ENCODE results near the gene MSI2. TPM values are rescaled to one million over a fixed set of nuclear protein-coding genes. Genes with fewer than 3 reads are reported as not detected.

Gene MSI2
- total and polyA plus RNA-seq, 7 experiments from 2014 or later, result 3.3 to 169 (median 125) TPM

- no peaks in the 10 kb centered on the region for H3K4me1 ChIP-seq (ENCODE audit: control insufficient read depth in 2 of 2, insufficient read depth in 2 of 2, low read length in 2 of 2)
These were observed 372.1 kb downstream of the MSI2 start for GRCh38 chr17:57628421-57628820.

GRCh38 chr17:57629470-57629869 is 373.1 kb downstream of the MSI2 start:
- intact Hi-C loops (cut with micrococcal nuclease), result no loop called here
- ChIA-PET POLR2A (no interaction called here), CTCF (no interaction called here)
- DNase-seq, result no peak
- Mint-ChIP-seq H3K4me1 (peaks cover 0 to 9% (median 2%) of the 10 kb centered on the region in 7 donors), H3K36me3 (peaks cover 27 to 65% (median 44%) of the 10 kb centered on the region in 5 donors), H3K27ac (peak overlapping the region in 2 of 9 donors; percentile 29 to 38), H3K4me3 (peak overlapping the region in 1 of 10 donors; percentile 10), H3K9me3 (peaks cover 0 to 2% (median 0%) of the 10 kb centered on the region in 11 donors), H3K27me3 (no peaks in the 10 kb centered on the region)
- ATAC-seq, result peak; percentile 78
- Histone ChIP-seq H3K9me3 (ENCODE audit: control insufficient read depth in 2 of 3, low read length in 3 of 3) (no peaks in the 10 kb centered on the region), H3K27ac (ENCODE audit: low read depth, low read length) (no peak overlapping the region), H3K4me1 (ENCODE audit: control insufficient read depth in 2 of 2, insufficient read depth in 2 of 2, low read length in 2 of 2) (no peaks in the 10 kb centered on the region), H3K27me3 (ENCODE audit: control insufficient read depth in 2 of 2, insufficient read depth in 2 of 2, low read length in 2 of 2) (no peaks in the 10 kb centered on the region), H3K4me3 (ENCODE audit: low read length) (no peak overlapping the region), H3K36me3 (ENCODE audit: control insufficient read depth in 2 of 3, insufficient read depth in 3 of 3, low read length in 3 of 3) (peaks cover 0 to 72% (median 5%) of the 10 kb centered on the region in 3 experiments)

More at GRCh38 chr17:57628421-57628820, 372.1 kb downstream of the MSI2 start:
- intact Hi-C loops (cut with micrococcal nuclease), result no loop called here
- no peak for DNase-seq
- Mint-ChIP-seq H3K27ac (no peak overlapping the region), H3K4me3 (no peak overlapping the region), H3K36me3 (peaks cover 18 to 59% (median 38%) of the 10 kb centered on the region in 5 donors), H3K27me3 (no peaks in the 10 kb centered on the region), H3K4me1 (peaks cover 0 to 11% (median 4%) of the 10 kb centered on the region in 7 donors), H3K9me3 (peaks cover 0 to 2% (median 0%) of the 10 kb centered on the region in 11 donors)
- Histone ChIP-seq H3K4me3 (ENCODE audit: low read length) (no peak overlapping the region), H3K36me3 (ENCODE audit: control insufficient read depth in 2 of 3, insufficient read depth in 3 of 3, low read length in 3 of 3) (peaks cover 0 to 67% (median 0%) of the 10 kb centered on the region in 3 experiments), H3K27ac (ENCODE audit: low read depth, low read length) (no peak overlapping the region), H3K27me3 (ENCODE audit: control insufficient read depth in 2 of 2, insufficient read depth in 2 of 2, low read length in 2 of 2) (no peaks in the 10 kb centered on the region), H3K9me3 (ENCODE audit: control insufficient read depth in 2 of 3, low read length in 3 of 3) (no peaks in the 10 kb centered on the region)
- ChIA-PET POLR2A (no interaction called here), CTCF (no interaction called here)
- no peak for ATAC-seq

DNA sequence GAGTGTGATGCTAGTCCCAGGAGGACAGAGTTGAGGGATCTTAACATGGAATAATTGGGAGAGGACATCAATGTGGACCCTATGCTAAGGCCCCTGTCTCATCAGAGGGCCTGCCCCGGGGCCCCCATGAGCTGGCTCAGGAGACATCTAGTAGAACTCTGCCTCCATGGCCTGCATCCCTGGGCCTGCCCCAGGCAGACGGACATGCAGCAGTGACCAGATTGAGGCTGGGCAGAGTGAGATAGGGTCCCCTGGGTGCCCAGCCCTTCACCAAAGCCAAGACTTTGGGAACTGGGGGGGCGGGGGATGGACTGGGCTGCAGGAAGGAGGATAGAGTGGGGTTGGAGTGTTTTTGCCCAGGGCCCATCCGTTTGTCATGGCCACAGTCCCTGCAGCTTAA is 373.6 kb downstream of the MSI2 start:
- Histone ChIP-seq H3K4me3 (ENCODE audit: low read length) (no peak overlapping the region), H3K9me3 (ENCODE audit: control insufficient read depth in 2 of 3, low read length in 3 of 3) (no peaks in the 10 kb centered on the region), H3K27ac (ENCODE audit: low read depth, low read length) (no peak overlapping the region), H3K4me1 (ENCODE audit: control insufficient read depth in 2 of 2, insufficient read depth in 2 of 2, low read length in 2 of 2) (no peaks in the 10 kb centered on the region), H3K27me3 (ENCODE audit: control insufficient read depth in 2 of 2, insufficient read depth in 2 of 2, low read length in 2 of 2) (no peaks in the 10 kb centered on the region), H3K36me3 (ENCODE audit: control insufficient read depth in 2 of 3, insufficient read depth in 3 of 3, low read length in 3 of 3) (peaks cover 0 to 72% (median 5%) of the 10 kb centered on the region in 3 experiments)
- no peak for ATAC-seq
- intact Hi-C loops (cut with micrococcal nuclease), result no loop called here
- DNase-seq, result no peak
- Mint-ChIP-seq H3K36me3 (peaks cover 27 to 65% (median 48%) of the 10 kb centered on the region in 5 donors), H3K27me3 (no peaks in the 10 kb centered on the region), H3K4me1 (peaks cover 0 to 9% (median 0%) of the 10 kb centered on the region in 7 donors), H3K4me3 (peak overlapping the region in 1 of 10 donors; percentile 10), H3K27ac (peak overlapping the region in 3 of 9 donors; percentile 29 to 38 (median 30)), H3K9me3 (peaks cover 0 to 2% (median 0%) of the 10 kb centered on the region in 11 donors)
- POLR2A ChIA-PET, result no interaction called here
- CTCF ChIA-PET, result no interaction called here

- ChIA-PET POLR2A (no interaction called here), CTCF (no interaction called here)
- Mint-ChIP-seq H3K4me3 (no peak overlapping the region), H3K27ac (no peak overlapping the region), H3K27me3 (no peaks in the 10 kb centered on the region), H3K36me3 (peaks cover 27 to 64% (median 48%) of the 10 kb centered on the region in 5 donors), H3K9me3 (peaks cover 0 to 2% (median 0%) of the 10 kb centered on the region in 11 donors), H3K4me1 (peaks cover 0 to 9% (median 0%) of the 10 kb centered on the region in 7 donors)
- DNase-seq (no peak), ATAC-seq (no peak)
- Histone ChIP-seq H3K27ac (ENCODE audit: low read depth, low read length) (no peak overlapping the region), H3K36me3 (ENCODE audit: control insufficient read depth in 2 of 3, insufficient read depth in 3 of 3, low read length in 3 of 3) (peaks cover 0 to 75% (median 5%) of the 10 kb centered on the region in 3 experiments), H3K9me3 (ENCODE audit: control insufficient read depth in 2 of 3, low read length in 3 of 3) (no peaks in the 10 kb centered on the region), H3K27me3 (ENCODE audit: control insufficient read depth in 2 of 2, insufficient read depth in 2 of 2, low read length in 2 of 2) (no peaks in the 10 kb centered on the region), H3K4me3 (ENCODE audit: low read length) (no peak overlapping the region), H3K4me1 (ENCODE audit: control insufficient read depth in 2 of 2, insufficient read depth in 2 of 2, low read length in 2 of 2) (no peaks in the 10 kb centered on the region)
- intact Hi-C loops (cut with micrococcal nuclease), result no loop called here
These were observed 374.4 kb downstream of the MSI2 start for GRCh38 chr17:57630736-57631135.

DNA sequence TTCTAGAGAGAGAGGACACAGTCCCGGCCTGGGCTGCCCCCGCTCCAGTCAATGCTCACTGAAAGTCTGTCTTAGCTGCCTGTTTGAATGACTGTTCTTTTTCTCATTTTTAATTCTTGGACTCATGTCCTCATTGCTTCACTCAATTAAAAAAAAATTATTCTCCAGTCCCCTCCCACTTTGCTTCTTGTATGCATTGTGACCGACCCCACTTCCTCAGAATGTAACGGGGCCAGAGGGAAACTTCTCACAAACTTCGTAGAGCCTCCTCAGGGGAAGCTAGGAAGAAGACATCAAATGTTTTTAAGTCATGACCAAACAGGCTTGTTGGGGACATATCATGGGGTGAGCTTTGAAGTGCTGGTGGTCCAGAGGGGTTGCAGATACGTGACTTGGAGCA is 375.5 kb downstream of the MSI2 start:
- DNase-seq (no peak), ATAC-seq (no peak)
- H3K27me3 ChIP-seq (ENCODE audit: control insufficient read depth in 2 of 2, insufficient read depth in 2 of 2, low read length in 2 of 2), result no peaks in the 10 kb centered on the region
- H3K4me3 ChIP-seq (ENCODE audit: low read length), result no peak overlapping the region
- peak overlapping the region in 3 of 9 donors; percentile 21 to 77 (median 28) for H3K27ac Mint-ChIP-seq
- H3K36me3 ChIP-seq (ENCODE audit: control insufficient read depth in 2 of 3, insufficient read depth in 3 of 3, low read length in 3 of 3), result peaks cover 0 to 76% (median 5%) of the 10 kb centered on the region in 3 experiments
- no peaks in the 10 kb centered on the region for H3K27me3 Mint-ChIP-seq
- peaks cover 0 to 2% (median 0%) of the 10 kb centered on the region in 11 donors for H3K9me3 Mint-ChIP-seq
- H3K36me3 Mint-ChIP-seq, result peaks cover 30 to 68% (median 52%) of the 10 kb centered on the region in 5 donors
- H3K4me1 ChIP-seq (ENCODE audit: control insufficient read depth in 2 of 2, insufficient read depth in 2 of 2, low read length in 2 of 2), result no peaks in the 10 kb centered on the region
- no peak overlapping the region for H3K27ac ChIP-seq (ENCODE audit: low read depth, low read length)
- peaks cover 0 to 10% (median 0%) of the 10 kb centered on the region in 7 donors for H3K4me1 Mint-ChIP-seq
- intact Hi-C loops (cut with micrococcal nuclease), result no loop called here
- H3K4me3 Mint-ChIP-seq, result no peak overlapping the region
- POLR2A ChIA-PET, result interaction anchor here (0.6 kb wide), 1 partner anchor 713 kb away, joined by 3 read pairs; no protein-coding TSS in a partner anchor
- no peaks in the 10 kb centered on the region for H3K9me3 ChIP-seq (ENCODE audit: control insufficient read depth in 2 of 3, low read length in 3 of 3)
- CTCF ChIA-PET, result no interaction called here

DNA sequence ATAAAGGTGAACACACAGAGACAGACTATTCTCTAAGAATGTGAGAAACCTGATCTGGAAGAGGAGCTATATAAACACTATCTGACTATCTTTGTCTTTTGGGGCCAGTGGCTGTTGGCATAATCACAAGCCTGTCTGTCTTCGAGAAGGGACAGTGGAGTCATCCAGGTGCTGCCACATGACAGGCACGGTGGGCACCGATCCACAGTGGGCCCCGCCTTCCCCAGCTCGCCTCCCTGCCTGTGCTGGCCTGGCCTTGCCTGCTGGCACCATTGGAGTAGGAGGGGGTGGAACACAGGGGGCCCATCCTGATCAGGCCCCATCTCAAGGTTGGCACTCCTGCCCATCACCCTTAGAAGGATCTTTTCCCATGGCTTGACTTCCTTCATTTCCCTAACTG is 376.0 kb downstream of the MSI2 start:
- Mint-ChIP-seq H3K9me3 (peaks cover 0 to 2% (median 0%) of the 10 kb centered on the region in 11 donors), H3K4me1 (peaks cover 0 to 10% (median 0%) of the 10 kb centered on the region in 7 donors), H3K27ac (peak overlapping the region in 1 of 9 donors; percentile 28), H3K27me3 (no peaks in the 10 kb centered on the region), H3K36me3 (peaks cover 30 to 69% (median 50%) of the 10 kb centered on the region in 5 donors), H3K4me3 (no peak overlapping the region)
- no peak for ATAC-seq
- Histone ChIP-seq H3K27ac (ENCODE audit: low read depth, low read length) (no peak overlapping the region), H3K4me3 (ENCODE audit: low read length) (no peak overlapping the region), H3K27me3 (ENCODE audit: control insufficient read depth in 2 of 2, insufficient read depth in 2 of 2, low read length in 2 of 2) (no peaks in the 10 kb centered on the region), H3K4me1 (ENCODE audit: control insufficient read depth in 2 of 2, insufficient read depth in 2 of 2, low read length in 2 of 2) (no peaks in the 10 kb centered on the region), H3K9me3 (ENCODE audit: control insufficient read depth in 2 of 3, low read length in 3 of 3) (no peaks in the 10 kb centered on the region), H3K36me3 (ENCODE audit: control insufficient read depth in 2 of 3, insufficient read depth in 3 of 3, low read length in 3 of 3) (peaks cover 0 to 76% (median 5%) of the 10 kb centered on the region in 3 experiments)
- ChIA-PET CTCF (no interaction called here), POLR2A (interaction anchor here (0.6 kb wide), 1 partner anchor 713 kb away, joined by 3 read pairs; no protein-coding TSS in a partner anchor)
- intact Hi-C loops (cut with micrococcal nuclease), result no loop called here
- no peak for DNase-seq

DNA sequence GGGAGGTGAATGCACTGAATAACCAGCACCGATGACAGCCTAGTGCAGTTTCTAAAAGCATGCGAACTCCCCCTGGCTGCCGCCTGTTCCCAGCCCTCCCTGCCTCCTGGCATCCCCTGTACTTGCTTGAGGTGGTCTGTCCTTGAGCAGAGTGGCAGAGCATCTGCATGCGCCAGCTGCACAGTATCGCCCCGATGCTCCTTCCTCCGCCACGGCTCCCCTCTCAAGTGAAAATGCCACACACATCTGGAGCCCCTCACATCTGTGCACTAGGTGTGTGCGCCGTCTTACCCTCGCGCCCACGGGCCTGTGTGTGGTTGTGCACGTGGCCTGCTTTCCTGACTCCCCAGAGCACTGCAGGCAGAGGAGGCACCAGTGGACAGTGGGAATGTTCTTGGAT is 376.9 kb downstream of the MSI2 start:
- peak overlapping the region in 2 of 9 donors; percentile 22 to 51 for H3K27ac Mint-ChIP-seq
- no peaks in the 10 kb centered on the region for H3K27me3 Mint-ChIP-seq
- peaks cover 28 to 68% (median 46%) of the 10 kb centered on the region in 5 donors for H3K36me3 Mint-ChIP-seq
- CTCF ChIA-PET, result no interaction called here
- Histone ChIP-seq H3K36me3 (ENCODE audit: control insufficient read depth in 2 of 3, insufficient read depth in 3 of 3, low read length in 3 of 3) (peaks cover 0 to 77% (median 5%) of the 10 kb centered on the region in 3 experiments), H3K4me3 (ENCODE audit: low read length) (no peak overlapping the region), H3K27ac (ENCODE audit: low read depth, low read length) (no peak overlapping the region), H3K4me1 (ENCODE audit: control insufficient read depth in 2 of 2, insufficient read depth in 2 of 2, low read length in 2 of 2) (no peaks in the 10 kb centered on the region), H3K9me3 (ENCODE audit: control insufficient read depth in 2 of 3, low read length in 3 of 3) (no peaks in the 10 kb centered on the region), H3K27me3 (ENCODE audit: control insufficient read depth in 2 of 2, insufficient read depth in 2 of 2, low read length in 2 of 2) (no peaks in the 10 kb centered on the region)
- POLR2A ChIA-PET, result no interaction called here
- DNase-seq (no peak), ATAC-seq (no peak)
- no peak overlapping the region for H3K4me3 Mint-ChIP-seq
- intact Hi-C loops (cut with micrococcal nuclease), result no loop called here
- H3K9me3 Mint-ChIP-seq, result peaks cover 0 to 2% (median 0%) of the 10 kb centered on the region in 11 donors
- H3K4me1 Mint-ChIP-seq, result peaks cover 0 to 10% (median 0%) of the 10 kb centered on the region in 7 donors

Measured in naive thymus-derived CD4-positive, alpha-beta T cell (primary cell).